SK-N-SH (cell line): ENCODE data around the gene KIF3C. TPM values are rescaled to one million over a fixed set of nuclear protein-coding genes. Genes with fewer than 3 reads are reported as not detected.

Source experiments
- CTCF ChIA-PET: fragments of 300-600, 350-600 bp; formaldehyde crosslinking; extraction: SDS; loops from one replicate; lab custom pipeline; 2021; lab: Yijun Ruan, JAX
- POLR2A ChIA-PET: fragments of 350-600 bp; sonication (Branson Sonifier 250); formaldehyde crosslinking; extraction: SDS; loops from one replicate; lab custom pipeline; 2020; ENCODE audit warnings: antibody characterized with exemption, inconsistent platforms; lab: Yijun Ruan, JAX
- DNase-seq: peaks from one replicate; pipeline ENCODE4 v3.0.0; 2012
- H2AFZ ChIP-seq: fragments of 200-600 bp; sonication (generic); 2 replicates; pipeline ENCODE4 v1.8.1; 2016; ENCODE audit warnings: antibody characterized with exemption, mild to moderate bottlenecking, low read depth
- H3F3A ChIP-seq: fragments of 200-600 bp; sonication (generic); replicated peaks from 2 replicates; pipeline ENCODE3; 2016; ENCODE audit warnings: antibody characterized with exemption, mild to moderate bottlenecking; ENCODE audit not compliant: insufficient read depth
- H3K27ac ChIP-seq, 2 experiments: fragments of 200-500 bp in 1 of 2; fragments of 200-600 bp in 1 of 2; sonication (Bioruptor generic) in 1 of 2; sonication (generic), shearing (Covaris generic) in 1 of 2; 2 replicates each; pipeline versions ENCODE4 v1.5.1 to v1.6.1; 2014 to 2016; ENCODE audit warnings: low read depth in 2 of 2, inconsistent platforms in 1 of 2, low read length in 1 of 2, mild to moderate bottlenecking in 1 of 2, mixed read lengths in 1 of 2
- H3K27me3 ChIP-seq: fragments of 200-600 bp; sonication (generic), shearing (Covaris generic); 2 replicates; pipeline ENCODE4 v1.6.1; 2016; ENCODE audit warnings: mixed run types; ENCODE audit not compliant: insufficient read depth
- H3K36me3 ChIP-seq, 2 experiments: fragments of 200-500 bp in 1 of 2; fragments of 200-600 bp in 1 of 2; sonication (Bioruptor generic) in 1 of 2; sonication (generic) in 1 of 2; replicated peaks in 1 of 2; 2 replicates each; pipeline versions ENCODE3 to v1.5.1; 2014 to 2016; ENCODE audit warnings: low read length in 1 of 2, mild to moderate bottlenecking in 1 of 2; ENCODE audit not compliant: insufficient read depth in 2 of 2, control insufficient read depth in 1 of 2
- H3K4me1 ChIP-seq, 2 experiments: fragments of 200-500 bp in 1 of 2; fragments of 200-600 bp in 1 of 2; sonication (Bioruptor generic) in 1 of 2; sonication (generic), shearing (Covaris generic) in 1 of 2; 2 replicates each; pipeline versions ENCODE4 v1.5.1 to v1.6.1; 2014 to 2016; ENCODE audit warnings: low read depth in 1 of 2, low read length in 1 of 2, mixed run types in 1 of 2; ENCODE audit not compliant: insufficient read depth in 2 of 2, control insufficient read depth in 1 of 2
- H3K4me2 ChIP-seq: fragments of 200-600 bp; sonication (generic), shearing (Covaris generic); 2 replicates; pipeline ENCODE4 v1.6.1; 2017; ENCODE audit warnings: mixed run types
- H3K4me3 ChIP-seq, 2 experiments: fragments of 200-500 bp in 1 of 2; fragments of 200-600 bp in 1 of 2; sonication (Bioruptor generic) in 1 of 2; sonication (generic), shearing (Covaris generic) in 1 of 2; 2 replicates each; pipeline versions ENCODE4 v1.5.1 to v1.8.1; 2014 to 2016; ENCODE audit warnings: low read depth in 2 of 2, inconsistent platforms in 1 of 2, low read length in 1 of 2, mild to moderate bottlenecking in 1 of 2, mixed read lengths in 1 of 2, moderate library complexity in 1 of 2
- H3K79me2 ChIP-seq: fragments of 200-600 bp; sonication (generic); 2 replicates; pipeline ENCODE4 v1.8.1; 2017; ENCODE audit warnings: mild to moderate bottlenecking; ENCODE audit not compliant: insufficient read depth
- H3K9ac ChIP-seq: fragments of 200-600 bp; sonication (generic); 2 replicates; pipeline ENCODE4 v1.6.1; 2017; ENCODE audit warnings: mixed run types
- H3K9me2 ChIP-seq: fragments of 200-600 bp; sonication (generic); 2 replicates; pipeline ENCODE4 v1.6.1; 2017; ENCODE audit warnings: mixed run types
- H3K9me3 ChIP-seq: fragments of 200-600 bp; sonication (generic); 2 replicates; pipeline ENCODE4 v1.6.1; 2017; ENCODE audit warnings: mixed run types, mild to moderate bottlenecking, moderate library complexity
- H4K20me1 ChIP-seq: fragments of 200-600 bp; sonication (generic); 2 replicates; pipeline ENCODE4 v1.6.1; 2017; ENCODE audit warnings: mild to moderate bottlenecking, mixed run types; ENCODE audit not compliant: insufficient read depth
- CHD2 ChIP-seq: fragments of 150-350 bp; IDR thresholded peaks from 2 replicates; pipeline ENCODE4 v1.6.1; 2018; ENCODE audit warnings: low read length; ENCODE audit not compliant: partially characterized antibody
- EP300 ChIP-seq, 2 experiments: IDR thresholded peaks; 2 replicates each; pipeline versions ENCODE4 v1.4.0 to v1.6.1; 2012; ENCODE audit warnings: borderline replicate concordance in 1 of 2, low read depth in 1 of 2, low read length in 1 of 2
- EZH2phosphoT487 ChIP-seq: fragments of 200-600 bp; sonication (generic); IDR thresholded peaks from 2 replicates; pipeline ENCODE4 v1.6.1; 2017; ENCODE audit warnings: low read depth, mixed run types, mild to moderate bottlenecking, antibody characterized with exemption, moderate library complexity, borderline replicate concordance
- GATA2 ChIP-seq: sonication (generic); formaldehyde crosslinking; IDR thresholded peaks from 2 replicates; pipeline ENCODE4 v1.5.0; 2020; ENCODE audit warnings: mild to moderate bottlenecking, missing genetic modification reagents
- JUND ChIP-seq: IDR thresholded peaks from 2 replicates; pipeline ENCODE4 v1.4.0; 2012
- MEF2A ChIP-seq: IDR thresholded peaks from 2 replicates; pipeline ENCODE4 v1.4.0; 2012; ENCODE audit warnings: low read depth, borderline replicate concordance
- RAD21 ChIP-seq: IDR thresholded peaks from 2 replicates; pipeline ENCODE4 v1.6.1; 2012; ENCODE audit warnings: mild to moderate bottlenecking, low read length
- RFX5 ChIP-seq: IDR thresholded peaks from 2 replicates; pipeline ENCODE4 v1.6.1; 2012; ENCODE audit warnings: mild to moderate bottlenecking, improper control_type of control experiment, low read length
- TAF1 ChIP-seq: IDR thresholded peaks from 2 replicates; pipeline ENCODE4 v1.6.1; 2012; ENCODE audit warnings: low read depth, mild to moderate bottlenecking, low read length, moderate library complexity, borderline replicate concordance
- TCF12 ChIP-seq: IDR thresholded peaks from 2 replicates; pipeline ENCODE4 v1.4.0; 2012
- TEAD4 ChIP-seq: IDR thresholded peaks from 2 replicates; pipeline ENCODE4 v1.4.0; 2012; ENCODE audit warnings: mild to moderate bottlenecking, borderline replicate concordance; ENCODE audit not compliant: insufficient read depth
- YY1 ChIP-seq: IDR thresholded peaks from 2 replicates; pipeline ENCODE4 v1.4.0; 2012; ENCODE audit warnings: low read depth, mild to moderate bottlenecking
- WGBS: methylation state at CpG from one replicate; pipeline ENCODE4 v1.1.6; 2017; ENCODE audit warnings: low lambda C conversion rate; 5-methylcytosine and 5-hydroxymethylcytosine counted together
- polyA plus RNA-seq, 3 experiments: library from polyadenylated mRNA; depleted of rRNA; stranded (reverse); fragments of >200 nt; gene quantifications; 2 replicates each; pipeline ENCODE4 v1.2.3, GENCODE V29; 2012
- TF ChIP-seq, protein P1 (sequence below): IDR thresholded peaks from 2 replicates; pipeline ENCODE4 v1.6.1; 2012; ENCODE audit warnings: mild to moderate bottlenecking, low read depth, low read length, moderate library complexity
- TF ChIP-seq, protein P2 (sequence below): IDR thresholded peaks from 2 replicates; pipeline ENCODE4; 2012
- TF ChIP-seq, protein P3 (sequence below): IDR thresholded peaks from 2 replicates; pipeline ENCODE4 v1.4.0; 2012; ENCODE audit warnings: low read depth, borderline replicate concordance
- TF ChIP-seq, protein P4 (sequence below): IDR thresholded peaks from 2 replicates; pipeline ENCODE4 v1.4.0; 2012; ENCODE audit warnings: low read depth, borderline replicate concordance
- TF ChIP-seq, protein P5 (sequence below): IDR thresholded peaks from 2 replicates; pipeline ENCODE4 v1.4.0; 2012; ENCODE audit warnings: low read depth

KIF3C gene
- polyA plus RNA-seq, 1 of the 3 experiments (the other 2 are of a cell fraction), result 29.5 TPM

DNA sequence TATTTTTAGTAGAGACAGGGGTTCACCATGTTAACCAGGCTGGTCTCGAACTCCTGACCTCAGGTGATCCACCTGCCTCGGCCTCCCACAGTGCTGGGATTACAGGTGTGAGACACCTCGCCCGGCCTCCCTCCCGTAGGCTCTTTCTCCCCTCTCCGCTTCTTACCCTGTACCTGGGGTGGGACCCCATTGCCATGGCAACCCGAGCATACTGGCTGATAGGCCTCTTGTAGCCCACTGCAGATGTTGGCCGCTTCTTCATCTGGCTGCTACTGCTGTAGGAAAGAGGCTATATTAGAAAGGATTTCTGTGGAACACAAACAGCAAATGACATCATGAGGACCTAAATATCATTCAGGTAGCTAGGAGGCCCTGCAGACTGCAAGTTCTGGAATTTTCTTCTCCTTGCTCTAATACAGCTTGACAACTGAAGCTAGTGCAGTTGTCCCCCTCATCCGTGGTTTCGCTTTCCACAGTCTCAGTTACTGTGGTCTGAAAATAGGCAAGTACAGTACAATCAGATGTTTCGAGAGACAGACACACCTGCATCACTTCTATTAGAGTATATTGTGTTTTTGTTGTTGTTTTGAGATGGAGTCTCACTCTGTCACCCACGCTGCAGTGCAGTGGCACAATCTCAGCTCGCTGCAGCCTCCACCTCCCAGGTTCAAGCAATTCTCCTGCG lies 52.4 kb downstream of the KIF3C start (continued):
- TF ChIP-seq, protein P1, sequence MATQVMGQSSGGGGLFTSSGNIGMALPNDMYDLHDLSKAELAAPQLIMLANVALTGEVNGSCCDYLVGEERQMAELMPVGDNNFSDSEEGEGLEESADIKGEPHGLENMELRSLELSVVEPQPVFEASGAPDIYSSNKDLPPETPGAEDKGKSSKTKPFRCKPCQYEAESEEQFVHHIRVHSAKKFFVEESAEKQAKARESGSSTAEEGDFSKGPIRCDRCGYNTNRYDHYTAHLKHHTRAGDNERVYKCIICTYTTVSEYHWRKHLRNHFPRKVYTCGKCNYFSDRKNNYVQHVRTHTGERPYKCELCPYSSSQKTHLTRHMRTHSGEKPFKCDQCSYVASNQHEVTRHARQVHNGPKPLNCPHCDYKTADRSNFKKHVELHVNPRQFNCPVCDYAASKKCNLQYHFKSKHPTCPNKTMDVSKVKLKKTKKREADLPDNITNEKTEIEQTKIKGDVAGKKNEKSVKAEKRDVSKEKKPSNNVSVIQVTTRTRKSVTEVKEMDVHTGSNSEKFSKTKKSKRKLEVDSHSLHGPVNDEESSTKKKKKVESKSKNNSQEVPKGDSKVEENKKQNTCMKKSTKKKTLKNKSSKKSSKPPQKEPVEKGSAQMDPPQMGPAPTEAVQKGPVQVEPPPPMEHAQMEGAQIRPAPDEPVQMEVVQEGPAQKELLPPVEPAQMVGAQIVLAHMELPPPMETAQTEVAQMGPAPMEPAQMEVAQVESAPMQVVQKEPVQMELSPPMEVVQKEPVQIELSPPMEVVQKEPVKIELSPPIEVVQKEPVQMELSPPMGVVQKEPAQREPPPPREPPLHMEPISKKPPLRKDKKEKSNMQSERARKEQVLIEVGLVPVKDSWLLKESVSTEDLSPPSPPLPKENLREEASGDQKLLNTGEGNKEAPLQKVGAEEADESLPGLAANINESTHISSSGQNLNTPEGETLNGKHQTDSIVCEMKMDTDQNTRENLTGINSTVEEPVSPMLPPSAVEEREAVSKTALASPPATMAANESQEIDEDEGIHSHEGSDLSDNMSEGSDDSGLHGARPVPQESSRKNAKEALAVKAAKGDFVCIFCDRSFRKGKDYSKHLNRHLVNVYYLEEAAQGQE, result no peak
- TF ChIP-seq, protein P2, sequence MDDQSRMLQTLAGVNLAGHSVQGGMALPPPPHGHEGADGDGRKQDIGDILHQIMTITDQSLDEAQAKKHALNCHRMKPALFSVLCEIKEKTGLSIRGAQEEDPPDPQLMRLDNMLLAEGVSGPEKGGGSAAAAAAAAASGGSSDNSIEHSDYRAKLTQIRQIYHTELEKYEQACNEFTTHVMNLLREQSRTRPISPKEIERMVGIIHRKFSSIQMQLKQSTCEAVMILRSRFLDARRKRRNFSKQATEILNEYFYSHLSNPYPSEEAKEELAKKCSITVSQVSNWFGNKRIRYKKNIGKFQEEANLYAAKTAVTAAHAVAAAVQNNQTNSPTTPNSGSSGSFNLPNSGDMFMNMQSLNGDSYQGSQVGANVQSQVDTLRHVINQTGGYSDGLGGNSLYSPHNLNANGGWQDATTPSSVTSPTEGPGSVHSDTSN, result no peak
- no peak for TF ChIP-seq YY1
- TF ChIP-seq, all 33 proteins: peak for 0

DNA sequence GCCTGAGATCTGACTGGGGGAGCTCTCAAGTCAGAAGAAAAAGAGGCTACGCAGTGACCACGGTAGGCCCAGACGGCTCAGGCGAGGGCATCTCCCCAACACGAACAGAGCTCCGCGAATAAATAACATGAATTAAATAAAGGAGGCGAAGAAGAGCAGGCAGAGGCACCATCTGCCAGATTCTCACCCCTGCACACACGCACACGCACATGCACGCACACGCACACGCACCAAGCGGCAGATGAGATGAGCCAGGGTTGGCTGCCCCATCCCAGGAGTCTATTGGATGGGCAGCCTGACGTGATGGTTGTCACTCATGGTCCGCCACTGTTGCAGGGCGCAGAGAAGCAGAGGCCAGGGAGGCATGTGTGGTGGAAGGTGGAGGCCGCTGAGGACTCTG lies 53.6 kb downstream of the KIF3C start:
- peaks cover 28 to 29% of the 10 kb centered on the region in 2 experiments for H3K36me3 ChIP-seq
- no peak overlapping the region for H3K27ac ChIP-seq
- ChIA-PET CTCF (no interaction called here), POLR2A (no interaction called here)
- H3F3A ChIP-seq, result no peaks in the 10 kb centered on the region
- H2AFZ ChIP-seq, result no peak overlapping the region
- no peaks in the 10 kb centered on the region for H4K20me1 ChIP-seq
- H3K9me3 ChIP-seq, result no peaks in the 10 kb centered on the region
- 97% methylated on average over 18 of the region's 18 CpGs for WGBS
- DNase-seq, result no peak
- H3K4me1 ChIP-seq, result no peaks in the 10 kb centered on the region
- no peak overlapping the region for H3K4me2 ChIP-seq
- H3K9me2 ChIP-seq, result no peaks in the 10 kb centered on the region
- no peaks in the 10 kb centered on the region for H3K27me3 ChIP-seq
- H3K79me2 ChIP-seq, result no peaks in the 10 kb centered on the region
- no peak overlapping the region for H3K4me3 ChIP-seq
- H3K9ac ChIP-seq, result no peak overlapping the region
- TF ChIP-seq GATA2 (no peak), EZH2phosphoT487 (no peak), JUND (no peak), CHD2 (no peak), MEF2A (no peak), TAF1 (no peak), RFX5 (no peak), TCF12 (no peak), EP300 (IDR thresholded peaks at IDR 0.05; ENCODE audit: borderline replicate concordance in 1 of 2, low read depth in 1 of 2, low read length in 1 of 2) (no peak), TEAD4 (no peak), RAD21 (no peak)
- TF ChIP-seq, protein P1, result no peak
- TF ChIP-seq, protein P3, sequence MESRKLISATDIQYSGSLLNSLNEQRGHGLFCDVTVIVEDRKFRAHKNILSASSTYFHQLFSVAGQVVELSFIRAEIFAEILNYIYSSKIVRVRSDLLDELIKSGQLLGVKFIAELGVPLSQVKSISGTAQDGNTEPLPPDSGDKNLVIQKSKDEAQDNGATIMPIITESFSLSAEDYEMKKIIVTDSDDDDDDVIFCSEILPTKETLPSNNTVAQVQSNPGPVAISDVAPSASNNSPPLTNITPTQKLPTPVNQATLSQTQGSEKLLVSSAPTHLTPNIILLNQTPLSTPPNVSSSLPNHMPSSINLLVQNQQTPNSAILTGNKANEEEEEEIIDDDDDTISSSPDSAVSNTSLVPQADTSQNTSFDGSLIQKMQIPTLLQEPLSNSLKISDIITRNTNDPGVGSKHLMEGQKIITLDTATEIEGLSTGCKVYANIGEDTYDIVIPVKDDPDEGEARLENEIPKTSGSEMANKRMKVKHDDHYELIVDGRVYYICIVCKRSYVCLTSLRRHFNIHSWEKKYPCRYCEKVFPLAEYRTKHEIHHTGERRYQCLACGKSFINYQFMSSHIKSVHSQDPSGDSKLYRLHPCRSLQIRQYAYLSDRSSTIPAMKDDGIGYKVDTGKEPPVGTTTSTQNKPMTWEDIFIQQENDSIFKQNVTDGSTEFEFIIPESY, result no peak
- TF ChIP-seq, protein P4, sequence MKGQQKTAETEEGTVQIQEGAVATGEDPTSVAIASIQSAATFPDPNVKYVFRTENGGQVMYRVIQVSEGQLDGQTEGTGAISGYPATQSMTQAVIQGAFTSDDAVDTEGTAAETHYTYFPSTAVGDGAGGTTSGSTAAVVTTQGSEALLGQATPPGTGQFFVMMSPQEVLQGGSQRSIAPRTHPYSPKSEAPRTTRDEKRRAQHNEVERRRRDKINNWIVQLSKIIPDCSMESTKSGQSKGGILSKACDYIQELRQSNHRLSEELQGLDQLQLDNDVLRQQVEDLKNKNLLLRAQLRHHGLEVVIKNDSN, result no peak
- TF ChIP-seq, protein P2, result no peak
- TF ChIP-seq, protein P5, sequence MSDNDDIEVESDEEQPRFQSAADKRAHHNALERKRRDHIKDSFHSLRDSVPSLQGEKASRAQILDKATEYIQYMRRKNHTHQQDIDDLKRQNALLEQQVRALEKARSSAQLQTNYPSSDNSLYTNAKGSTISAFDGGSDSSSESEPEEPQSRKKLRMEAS, result no peak
